CD4-positive, CD25-positive, alpha-beta regulatory T cell (primary cell): Measurements from ENCODE around the gene DNAJC30. TPM values are rescaled to one million over a fixed set of nuclear protein-coding genes. Genes with fewer than 3 reads are reported as not detected.

Source experiments
- polyA plus RNA-seq, 4 donors: library from polyadenylated mRNA; unstranded; fragments of 300-500 nt; fragmentation: Illumina TruSeq; gene quantifications; one replicate each; pipeline ENCODE4 v1.2.3, GENCODE V29; 2021
- total RNA-seq: library from RNA; stranded (reverse); gene quantifications from one replicate; pipeline ENCODE4 v1.2.3, GENCODE V29; 2022

The DNAJC30 gene
- total and polyA plus RNA-seq, 5 donors from 2014 or later: 10.0 to 14.4 (median 12.7) TPM

Other genes with a start within 250 kb of the DNAJC30 start
- not detected for gene FZD9, start 249.7 kb downstream of the DNAJC30 start, total RNA-seq
- under 1 TPM in 2 of 4 donors, not detected in 2; 0.13 to 0.15 TPM for gene FZD9, start 249.7 kb downstream of the DNAJC30 start, polyA plus RNA-seq
- 61.8 TPM for gene BAZ1B, start 161.2 kb downstream of the DNAJC30 start, total RNA-seq
- 10 to 100 TPM; 13.0 to 14.4 (median 13.8) TPM for gene BAZ1B, start 161.2 kb downstream of the DNAJC30 start, polyA plus RNA-seq
- gene BCL7B, start 125.8 kb downstream of the DNAJC30 start, total RNA-seq: 126 TPM
- gene BCL7B, start 125.8 kb downstream of the DNAJC30 start, polyA plus RNA-seq: 100 to 1,000 TPM in 1 of 4 donors, 10 to 100 TPM in 3; 78.9 to 105 (median 89.7) TPM
- 12.2 TPM for gene TBL2, start 104.9 kb downstream of the DNAJC30 start, total RNA-seq
- gene TBL2, start 104.9 kb downstream of the DNAJC30 start, polyA plus RNA-seq: 10 to 100 TPM; 24.1 to 32.5 (median 28.1) TPM
- gene MLXIPL, start 58.9 kb downstream of the DNAJC30 start, total RNA-seq: not detected
- gene MLXIPL, start 58.9 kb downstream of the DNAJC30 start, polyA plus RNA-seq: not detected
- 0.64 TPM for gene VPS37D, start 15.6 kb downstream of the DNAJC30 start, total RNA-seq
- gene VPS37D, start 15.6 kb downstream of the DNAJC30 start, polyA plus RNA-seq: under 1 TPM in 1 of 4 donors, not detected in 3; 0.29 TPM
- gene BUD23, start 144 bp upstream of the DNAJC30 start, total RNA-seq: 96.3 TPM
- 100 to 1,000 TPM; 112 to 127 (median 120) TPM for gene BUD23, start 144 bp upstream of the DNAJC30 start, polyA plus RNA-seq
- gene STX1A, start 36.2 kb upstream of the DNAJC30 start, total RNA-seq: 27.3 TPM
- 1 to 10 TPM in 3 of 4 donors, under 1 TPM in 1; 0.80 to 3.1 (median 2.0) TPM for gene STX1A, start 36.2 kb upstream of the DNAJC30 start, polyA plus RNA-seq
- gene ABHD11, start 55.3 kb upstream of the DNAJC30 start, total RNA-seq: 19.3 TPM
- gene ABHD11, start 55.3 kb upstream of the DNAJC30 start, polyA plus RNA-seq: 10 to 100 TPM; 14.5 to 17.5 (median 16.3) TPM
- not detected for gene CLDN3, start 86.8 kb upstream of the DNAJC30 start, total RNA-seq
- gene CLDN3, start 86.8 kb upstream of the DNAJC30 start, polyA plus RNA-seq: not detected
- gene CLDN4, start 147.5 kb upstream of the DNAJC30 start, total RNA-seq: 0.79 TPM
- under 1 TPM; 0.10 to 0.63 (median 0.23) TPM for gene CLDN4, start 147.5 kb upstream of the DNAJC30 start, polyA plus RNA-seq
- 2.9 TPM for gene METTL27, start 159.1 kb upstream of the DNAJC30 start, total RNA-seq
- 10 to 100 TPM in 2 of 4 donors, 1 to 10 TPM in 2; 1.1 to 29.1 (median 11.9) TPM for gene METTL27, start 159.1 kb upstream of the DNAJC30 start, polyA plus RNA-seq
- gene TMEM270, start 177.7 kb upstream of the DNAJC30 start, total RNA-seq: not detected
- gene TMEM270, start 177.7 kb upstream of the DNAJC30 start, polyA plus RNA-seq: under 1 TPM in 1 of 4 donors, not detected in 3; 0.34 TPM